Neural progenitor cell (in vitro differentiated cells): ENCODE results near the gene PWWP2B.

ENCODE experiments used
- EZH2 ChIP-seq: fragments of 200-600 bp; sonication (generic); IDR thresholded peaks from 2 replicates; pipeline ENCODE4 v1.6.1; 2017; ENCODE audit warnings: antibody characterized with exemption, mild to moderate bottlenecking, moderate library complexity
- EZH2phosphoT487 ChIP-seq: fragments of 200-600 bp; sonication (generic); IDR thresholded peaks from 2 replicates; pipeline ENCODE4 v1.6.1; 2017; ENCODE audit warnings: antibody characterized with exemption
- TF ChIP-seq, protein P1 (sequence below): fragments of 200-600 bp; sonication (generic); IDR thresholded peaks from 2 replicates; pipeline ENCODE4 v1.5.1; 2017; ENCODE audit warnings: antibody characterized with exemption, mild to moderate bottlenecking

DNA sequence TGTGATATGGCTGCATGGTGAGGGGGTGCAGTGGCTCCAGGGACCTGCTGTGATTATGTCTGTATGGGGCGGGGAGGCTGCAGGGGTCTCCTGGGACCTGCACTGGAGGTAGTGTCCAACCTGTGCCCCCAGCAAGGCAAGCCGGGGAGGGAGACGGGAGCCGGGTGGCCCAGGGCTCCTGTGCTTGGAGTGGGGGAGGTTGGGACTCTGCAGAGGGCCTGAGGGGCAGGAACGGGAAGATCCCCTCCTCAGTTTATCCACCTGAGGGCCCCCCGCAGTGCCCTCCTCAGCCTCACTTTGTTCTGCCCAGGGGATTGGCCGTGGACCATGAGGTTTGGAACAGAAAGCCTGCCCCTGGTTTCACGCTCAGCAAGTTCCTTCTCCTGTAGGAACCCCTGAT lies 22.8 kb upstream of the PWWP2B start:
- TF ChIP-seq, protein P1, sequence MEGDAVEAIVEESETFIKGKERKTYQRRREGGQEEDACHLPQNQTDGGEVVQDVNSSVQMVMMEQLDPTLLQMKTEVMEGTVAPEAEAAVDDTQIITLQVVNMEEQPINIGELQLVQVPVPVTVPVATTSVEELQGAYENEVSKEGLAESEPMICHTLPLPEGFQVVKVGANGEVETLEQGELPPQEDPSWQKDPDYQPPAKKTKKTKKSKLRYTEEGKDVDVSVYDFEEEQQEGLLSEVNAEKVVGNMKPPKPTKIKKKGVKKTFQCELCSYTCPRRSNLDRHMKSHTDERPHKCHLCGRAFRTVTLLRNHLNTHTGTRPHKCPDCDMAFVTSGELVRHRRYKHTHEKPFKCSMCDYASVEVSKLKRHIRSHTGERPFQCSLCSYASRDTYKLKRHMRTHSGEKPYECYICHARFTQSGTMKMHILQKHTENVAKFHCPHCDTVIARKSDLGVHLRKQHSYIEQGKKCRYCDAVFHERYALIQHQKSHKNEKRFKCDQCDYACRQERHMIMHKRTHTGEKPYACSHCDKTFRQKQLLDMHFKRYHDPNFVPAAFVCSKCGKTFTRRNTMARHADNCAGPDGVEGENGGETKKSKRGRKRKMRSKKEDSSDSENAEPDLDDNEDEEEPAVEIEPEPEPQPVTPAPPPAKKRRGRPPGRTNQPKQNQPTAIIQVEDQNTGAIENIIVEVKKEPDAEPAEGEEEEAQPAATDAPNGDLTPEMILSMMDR = no peak
- TF ChIP-seq EZH2 (no peak), EZH2phosphoT487 (no peak)
